GM18505 (cell line): ENCODE results near the gene TTC33.
A peak's percentile ranks its signal among the peaks of the same experiment; 100 is the strongest.

Source experiments
- ATAC-seq: cut with Tn5 transposase; IDR thresholded peaks from one replicate; pipeline ENCODE4 v1.9.1; 2021; ENCODE audit not compliant: unreplicated experiment
- POLR2A ChIP-seq: IDR thresholded peaks from 4 replicates; pipeline ENCODE4 v1.6.1; 2011; ENCODE audit warnings: borderline replicate concordance; ENCODE audit not compliant: insufficient read depth, insufficient read length; ENCODE audit errors: extremely low read depth

The TTC33 gene

GRCh38 chr5:40605295-40605958 is 150.3 kb downstream of the TTC33 start:
- ATAC-seq, result no peak
- TF ChIP-seq POLR2A, result no peak

- no peak for ATAC-seq
These were observed 152.4 kb downstream of the TTC33 start for GRCh38 chr5:40603378-40603777.

GRCh38 chr5:40601198-40601868 is 154.4 kb downstream of the TTC33 start:
- TF ChIP-seq POLR2A, result no peak
- ATAC-seq, result no peak

More at GRCh38 chr5:40603378-40603777, 152.4 kb downstream of the TTC33 start:
- TF ChIP-seq POLR2A, result no peak

GRCh38 chr5:40600383-40600782 is 155.4 kb downstream of the TTC33 start:
- ATAC-seq, result no peak
- no peak for TF ChIP-seq POLR2A

- ATAC-seq, result no peak
- TF ChIP-seq POLR2A, result no peak
These were observed 156.1 kb downstream of the TTC33 start for GRCh38 chr5:40599676-40600075.

GRCh38 chr5:40594811-40595210 is 160.9 kb downstream of the TTC33 start:
- ATAC-seq, result no peak
- TF ChIP-seq POLR2A, result no peak

- peak; percentile 93 for ATAC-seq
These were observed 163.9 kb downstream of the TTC33 start for GRCh38 chr5:40591727-40592396.

GRCh38 chr5:40587376-40587775 is 168.4 kb downstream of the TTC33 start:
- TF ChIP-seq POLR2A, result no peak
- no peak for ATAC-seq

- no peak for ATAC-seq
- TF ChIP-seq POLR2A, result no peak
These were observed 170.1 kb downstream of the TTC33 start for GRCh38 chr5:40585537-40586267.

GRCh38 chr5:40584054-40584453 is 171.7 kb downstream of the TTC33 start:
- no peak for ATAC-seq
- TF ChIP-seq POLR2A, result no peak

- peak; percentile 92 for ATAC-seq
- TF ChIP-seq POLR2A, result no peak
These were observed 177.0 kb downstream of the TTC33 start for GRCh38 chr5:40578501-40579451.

GRCh38 chr5:40577718-40578117 is 178.0 kb downstream of the TTC33 start:
- no peak for ATAC-seq

GRCh38 chr5:40575921-40576320 is 179.8 kb downstream of the TTC33 start:
- ATAC-seq, result no peak
- no peak for TF ChIP-seq POLR2A

More at GRCh38 chr5:40577718-40578117, 178.0 kb downstream of the TTC33 start:
- no peak for TF ChIP-seq POLR2A

GRCh38 chr5:40575411-40575810 is 180.3 kb downstream of the TTC33 start:
- no peak for TF ChIP-seq POLR2A
- ATAC-seq, result no peak
